GM04503 (cell line): Measurements from ENCODE around the gene PPY.
"Not testable (repeated sequence)": the region's sequence is repeated elsewhere in the genome, so short reads cannot be mapped to it uniquely, and the experiment has no call there.

Source experiments
- DNase-seq: peaks from one replicate; pipeline ENCODE4 v3.0.0-alpha.2; 2012; ENCODE audit warnings: low read depth

The PPY gene

DNA sequence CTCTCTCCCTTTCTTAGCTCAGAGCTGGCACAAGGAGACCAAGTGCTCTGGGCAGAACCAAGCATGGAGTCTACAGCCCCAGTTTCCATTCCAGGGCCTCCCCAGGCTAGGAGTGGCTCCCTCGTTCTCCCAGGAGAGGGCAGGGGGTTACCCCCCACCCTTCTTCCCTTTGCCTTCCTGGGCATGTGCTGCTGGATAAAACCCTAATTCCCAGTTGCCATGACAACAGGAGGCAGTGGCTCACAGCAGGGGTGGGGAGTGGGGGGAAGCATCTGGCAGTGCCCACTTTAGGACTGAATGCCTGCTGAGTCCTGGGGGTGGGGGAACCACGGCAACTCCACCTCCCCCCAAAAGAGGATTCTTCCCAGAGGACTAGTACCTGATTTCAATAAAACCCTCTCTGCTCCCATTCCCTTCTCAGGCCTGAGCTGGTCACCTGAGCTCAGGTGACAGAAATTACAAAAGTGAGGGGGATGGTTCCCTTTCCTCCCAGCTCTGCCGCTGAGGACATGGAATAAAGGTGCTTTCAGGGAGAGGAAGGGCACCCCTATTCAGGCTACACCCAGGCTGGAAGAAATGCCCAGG lies 36.8 kb downstream of the PPY start:
- DNase-seq, result no peak

DNA sequence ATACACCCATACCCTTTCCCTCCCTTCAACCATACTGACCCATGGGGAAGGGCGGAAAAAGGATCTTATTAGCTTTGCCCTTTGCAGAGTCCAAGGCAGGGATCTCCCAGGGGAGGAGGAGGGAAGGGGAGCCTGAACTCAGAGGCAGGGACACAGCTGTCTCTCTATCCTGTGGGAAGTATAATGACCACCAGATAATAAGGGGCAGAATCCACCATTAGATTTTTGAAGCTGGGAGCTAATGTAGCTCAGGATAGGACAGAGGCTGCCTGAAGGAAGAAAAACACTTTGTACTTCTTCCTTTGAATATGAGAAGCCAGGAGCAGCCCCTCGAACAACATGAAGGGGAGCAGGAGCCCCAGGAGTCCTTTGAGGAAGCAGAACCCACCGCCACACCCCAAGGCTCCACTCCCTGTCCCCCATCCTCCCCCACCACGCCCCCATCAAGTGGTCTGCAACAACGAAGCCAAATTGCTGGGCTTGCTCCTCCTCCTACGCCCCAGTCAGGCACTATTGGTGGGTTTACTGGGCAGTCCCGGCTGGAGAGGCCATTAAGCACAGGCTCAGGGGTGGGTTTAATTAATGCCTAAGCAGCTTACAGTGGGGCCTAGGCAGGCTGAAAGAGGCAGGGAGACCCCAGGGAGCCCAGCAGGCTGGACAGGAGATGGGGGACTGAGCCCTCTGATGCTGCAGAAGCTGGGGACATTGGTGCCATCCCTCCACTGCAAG lies 40.3 kb downstream of the PPY start:
- DNase-seq, result no peak

DNA sequence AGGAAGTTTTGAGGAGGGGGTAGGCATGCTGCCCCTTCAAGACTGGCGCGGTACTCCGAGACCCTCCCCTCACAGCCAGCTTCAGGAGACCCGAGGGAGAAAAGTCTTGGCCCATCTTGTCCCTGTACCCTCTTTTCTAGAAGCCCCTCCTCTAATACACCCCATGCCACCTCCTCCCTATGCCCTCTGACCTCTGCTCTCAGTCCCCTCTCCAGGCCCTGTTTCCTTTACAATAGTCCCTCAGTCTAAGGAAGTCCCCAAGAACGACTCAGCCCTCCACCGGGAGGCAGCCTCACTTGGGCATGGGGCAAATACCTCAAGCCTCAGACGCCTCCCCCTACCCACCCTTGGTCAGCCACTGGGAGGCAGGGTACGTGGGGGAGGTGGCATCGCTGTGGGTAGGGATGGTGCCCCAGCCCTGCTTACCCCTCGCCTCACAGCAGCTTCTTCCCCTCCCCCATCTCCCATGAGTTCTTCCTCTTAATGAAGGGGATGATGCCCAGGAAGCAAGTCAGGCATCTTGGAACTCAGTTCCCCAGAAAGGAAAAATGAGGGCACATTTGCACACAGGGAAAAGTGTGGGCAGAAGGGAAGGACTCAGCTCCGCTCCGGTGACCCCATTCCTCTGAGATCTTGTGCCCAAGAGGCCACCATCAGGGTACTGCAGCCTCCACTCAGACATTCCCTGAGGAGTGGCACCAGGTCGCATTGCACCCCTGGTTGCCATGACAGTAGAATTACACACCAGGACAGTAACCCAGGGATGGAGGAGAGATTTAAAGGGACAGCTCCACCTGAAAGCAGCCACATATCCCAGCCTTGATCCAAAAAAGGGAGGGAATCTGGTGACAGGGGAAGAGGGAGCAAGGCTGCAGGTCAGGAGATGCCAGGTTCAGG lies 41.2 kb downstream of the PPY start:
- DNase-seq, result no peak

DNA sequence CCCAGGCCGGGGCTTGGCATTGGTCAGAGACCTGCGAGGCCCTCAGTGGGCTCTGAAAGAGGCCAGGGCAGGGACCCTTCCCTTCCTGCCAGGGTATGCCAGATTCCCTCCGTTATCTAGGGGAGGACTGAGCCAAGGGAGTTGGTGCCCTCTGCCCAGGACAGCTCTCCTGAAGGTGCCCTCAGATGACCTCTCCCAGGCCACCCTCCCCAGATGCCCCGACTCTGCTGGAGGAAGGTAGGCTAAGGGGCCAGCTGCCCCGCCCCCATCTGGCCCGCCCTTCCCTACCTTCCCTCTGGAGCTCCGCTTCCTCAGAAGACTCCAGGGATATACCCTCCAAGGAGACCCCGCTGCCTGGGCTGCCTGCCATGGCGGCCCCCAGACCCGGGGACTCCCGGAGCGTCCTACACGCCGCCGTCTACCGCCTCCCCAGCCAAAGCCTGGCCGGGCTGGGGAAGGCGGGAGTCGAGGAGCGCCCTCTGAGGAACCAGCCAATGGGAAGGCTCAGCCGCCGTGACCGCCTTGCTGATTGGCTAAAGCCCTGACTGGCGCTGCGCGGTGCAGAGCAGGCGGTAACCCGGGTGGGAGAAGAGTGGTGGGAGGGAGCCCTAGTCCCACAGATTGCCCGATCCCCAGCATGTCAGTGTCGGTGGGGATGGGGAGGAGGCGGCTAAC lies 42.0 kb downstream of the PPY start:
- no peak for DNase-seq

DNA sequence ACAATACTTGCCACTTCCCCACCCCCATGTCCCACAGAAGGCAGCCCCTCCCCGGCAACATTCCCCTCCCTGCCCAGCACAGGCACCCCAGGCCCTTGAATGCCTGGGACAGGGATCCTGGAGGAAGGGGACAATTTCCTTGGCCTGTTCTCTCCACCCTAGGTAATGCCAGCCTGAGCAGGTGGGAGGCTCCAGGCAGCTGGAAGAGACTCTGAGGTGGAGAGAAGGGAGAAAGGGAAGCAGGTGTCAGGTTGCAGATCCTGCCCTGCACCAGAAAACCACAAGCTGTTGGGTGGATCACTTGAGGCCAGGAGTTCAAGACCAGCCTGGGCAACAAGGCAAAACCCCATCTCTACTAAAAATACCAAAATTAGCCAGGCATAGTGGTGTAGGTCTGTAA lies 43.8 kb downstream of the PPY start:
- no peak for DNase-seq

DNA sequence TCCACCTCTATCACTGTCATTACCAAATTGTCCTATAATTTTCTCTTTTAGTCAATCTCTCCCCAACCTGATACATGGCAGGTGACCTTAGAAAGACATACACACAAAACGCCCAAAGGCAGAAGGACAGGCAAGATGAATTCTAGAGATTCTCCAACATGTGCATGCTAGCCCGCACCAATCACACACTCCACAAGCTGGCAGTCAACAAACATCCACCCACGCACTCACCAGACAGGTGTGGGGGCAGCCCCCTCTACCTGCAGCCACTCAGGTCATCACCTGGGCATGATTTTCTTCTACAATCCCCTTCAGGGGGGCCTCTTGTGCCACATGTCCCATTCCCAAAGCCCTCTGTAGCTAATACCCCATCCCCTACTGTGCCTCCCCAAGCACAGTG lies 44.4 kb downstream of the PPY start:
- DNase-seq, result no peak

DNA sequence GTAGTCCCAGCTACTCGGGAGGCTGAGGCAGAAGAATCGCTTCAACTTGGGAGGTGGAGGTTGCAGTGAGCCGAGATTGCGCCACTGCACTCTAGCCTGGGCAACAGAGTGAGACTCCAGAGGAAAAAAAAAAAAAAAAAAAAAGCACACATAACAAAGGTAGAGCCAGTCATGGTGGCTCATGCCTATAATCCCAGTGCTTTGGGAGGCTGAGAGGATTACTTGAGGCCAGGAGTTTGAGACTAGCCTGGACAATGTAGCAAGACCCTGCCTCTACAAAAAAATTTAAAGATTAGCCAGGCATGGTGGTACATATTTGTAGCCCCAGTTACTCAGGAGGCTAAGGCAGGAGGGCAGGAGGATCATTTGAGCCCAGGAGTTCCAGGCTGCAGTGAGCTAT lies 47.8 kb downstream of the PPY start:
- DNase-seq, result not testable (repeated sequence)

DNA sequence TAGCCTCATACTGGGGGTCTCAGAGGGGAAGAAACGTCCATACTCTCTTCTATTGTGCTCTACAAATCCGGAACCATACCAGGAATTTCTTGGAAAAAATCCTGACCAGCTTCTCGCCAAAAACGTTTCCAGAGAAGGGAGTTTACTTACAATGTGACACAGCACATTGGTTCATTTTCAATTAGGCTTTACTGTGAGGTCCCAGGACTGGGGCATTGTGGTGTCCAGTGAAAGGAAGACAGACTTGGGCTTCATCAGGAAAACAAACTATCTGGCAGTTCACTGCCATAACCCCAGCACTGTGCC lies 49.7 kb downstream of the PPY start:
- no peak for DNase-seq

DNA sequence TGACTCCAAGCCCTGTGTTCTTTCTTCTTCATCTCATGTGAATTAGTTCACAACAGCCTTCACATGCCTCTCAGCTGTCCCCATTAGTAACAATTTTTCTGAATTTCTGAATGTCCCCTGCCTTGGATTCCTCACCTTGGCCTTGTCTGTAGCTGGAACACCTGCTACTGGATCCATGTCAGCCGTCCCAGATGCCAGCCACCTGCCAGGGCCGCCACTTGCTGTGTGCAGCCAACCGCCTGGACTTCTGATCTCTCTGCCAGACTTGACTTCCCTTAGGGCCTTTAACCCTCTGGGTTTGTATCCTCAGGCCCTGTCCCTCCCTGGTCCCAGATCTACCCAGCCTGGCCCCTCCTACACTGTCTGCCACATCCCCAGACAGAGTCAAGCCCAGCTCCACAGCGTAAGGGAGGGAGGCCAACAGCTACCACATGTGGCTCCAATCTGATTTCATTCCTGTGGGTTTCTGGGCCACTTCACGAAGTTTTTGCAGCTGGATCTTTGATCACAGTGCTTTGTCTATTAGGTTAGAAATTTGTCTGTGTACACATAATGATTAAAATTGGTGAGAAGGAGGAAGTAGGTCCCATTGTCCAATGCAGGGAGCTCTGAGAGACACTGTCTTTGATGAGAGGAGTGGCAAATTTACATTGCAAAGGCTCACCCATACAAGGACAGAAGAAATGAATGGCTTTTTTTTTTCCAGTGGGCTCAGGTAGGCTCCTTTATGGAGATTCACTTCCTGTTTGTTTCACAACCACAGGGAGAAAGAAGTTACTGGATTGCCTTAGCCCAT lies 50.2 kb downstream of the PPY start:
- no peak for DNase-seq
